Stimulated activated CD4-positive, alpha-beta T cell treated with anti-CD3 and anti-CD28 coated beads, Interleukin-1b, Interleukin-23, amount 100 ng/mL, for 48 hours (primary cell): ENCODE measurements around the gene KCTD10.

Experiments
- DNase-seq: peaks from one replicate; pipeline ENCODE4 v3.0.0-alpha.2; 2020

The KCTD10 gene

GRCh38 chr12:109473006-109473405 is 4.1 kb downstream of the KCTD10 start:
- no peak for DNase-seq

GRCh38 chr12:109469517-109469916 is 7.6 kb downstream of the KCTD10 start:
- DNase-seq: no peak

- DNase-seq: no peak
These were observed 9.0 kb downstream of the KCTD10 start for GRCh38 chr12:109467978-109468676.

- DNase-seq: no peak
These were observed 10.3 kb downstream of the KCTD10 start for GRCh38 chr12:109466821-109467220.

- no peak for DNase-seq
These were observed 10.8 kb downstream of the KCTD10 start for GRCh38 chr12:109466305-109466704.

- DNase-seq: no peak
These were observed 12.3 kb downstream of the KCTD10 start for GRCh38 chr12:109464642-109465351.

GRCh38 chr12:109463756-109464155 is 13.3 kb downstream of the KCTD10 start:
- DNase-seq: no peak

GRCh38 chr12:109462868-109463692 is 14.0 kb downstream of the KCTD10 start:
- DNase-seq: no peak

- no peak for DNase-seq
These were observed 15.0 kb downstream of the KCTD10 start for GRCh38 chr12:109461846-109462756.

- no peak for DNase-seq
These were observed 15.9 kb downstream of the KCTD10 start for GRCh38 chr12:109461049-109461845.

- DNase-seq: no peak
These were observed 16.6 kb downstream of the KCTD10 start for GRCh38 chr12:109460538-109460937.

GRCh38 chr12:109459247-109459646 is 17.9 kb downstream of the KCTD10 start:
- DNase-seq: no peak

- no peak for DNase-seq
These were observed 18.3 kb downstream of the KCTD10 start for GRCh38 chr12:109458771-109459208.

GRCh38 chr12:109458086-109458485 is 19.0 kb downstream of the KCTD10 start:
- no peak for DNase-seq

- DNase-seq: no peak
These were observed 21.4 kb downstream of the KCTD10 start for GRCh38 chr12:109455706-109456105.

- no peak for DNase-seq
These were observed 24.6 kb downstream of the KCTD10 start for GRCh38 chr12:109452489-109452888.

GRCh38 chr12:109451400-109451799 is 25.7 kb downstream of the KCTD10 start:
- DNase-seq: no peak

- DNase-seq: no peak
These were observed 26.1 kb downstream of the KCTD10 start for GRCh38 chr12:109450980-109451379.

- no peak for DNase-seq
These were observed 27.1 kb downstream of the KCTD10 start for GRCh38 chr12:109449845-109450532.

GRCh38 chr12:109448707-109449390 is 28.3 kb downstream of the KCTD10 start:
- no peak for DNase-seq
